Ovary (tissue), 3 donors: ENCODE results near the gene SCML1.

Experiments
- CTCF ChIP-seq, 3 donors: fragments of 450-650 bp in 2 of 3; fragments of 200-600 bp in 1 of 3; IDR thresholded peaks; one replicate each; pipeline versions ENCODE4 v1.5.1 to v1.8.0; 2016 to 2022; ENCODE audit warnings: antibody characterized with exemption in 3 of 3, mild to moderate bottlenecking in 1 of 3
- POLR2A ChIP-seq: fragments of 450-650 bp; IDR thresholded peaks from one replicate; pipeline ENCODE4 v1.6.1; 2017; ENCODE audit warnings: antibody characterized with exemption, mild to moderate bottlenecking, moderate library complexity
- donor health status: DM: no; HTN: no; CAD: no.

- TF ChIP-seq CTCF (IDR thresholded peaks at IDR 0.05) (no peak), POLR2A (no peak)
Measured at GRCh38 chrX:17740137-17741122, 3.1 kb downstream of the SCML1 start.
